ENCODE data around the gene SGMS2.

Gene SGMS2

DNA sequence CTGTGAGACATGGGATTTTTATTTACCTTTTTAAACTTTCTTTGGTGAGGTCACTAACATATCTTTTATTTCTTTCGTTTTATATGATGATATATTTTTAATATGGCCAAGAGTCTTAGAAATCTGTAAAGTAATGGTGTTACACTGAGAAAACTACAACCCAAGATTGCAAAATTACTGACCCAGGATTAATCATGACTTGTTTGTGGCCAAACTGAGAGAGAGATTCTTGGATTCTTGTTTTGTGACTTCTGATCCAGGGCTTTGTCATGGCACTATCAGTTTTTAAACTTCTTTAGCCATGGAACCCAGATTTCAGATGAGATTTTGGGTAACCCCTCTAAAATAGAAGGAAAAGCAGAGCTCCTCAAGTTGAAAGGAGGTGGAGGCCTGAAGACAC, 42.0 kb downstream of the SGMS2 start:
- no peak for TF ChIP-seq EZH2phosphoT487 (IDR thresholded peaks at IDR 0.05; ENCODE audit: low read length)
- TF ChIP-seq EZH2 (optimal IDR thresholded peaks at IDR 0.05; ENCODE audit: low read depth, low read length) = no peak
- TF ChIP-seq, protein P1, sequence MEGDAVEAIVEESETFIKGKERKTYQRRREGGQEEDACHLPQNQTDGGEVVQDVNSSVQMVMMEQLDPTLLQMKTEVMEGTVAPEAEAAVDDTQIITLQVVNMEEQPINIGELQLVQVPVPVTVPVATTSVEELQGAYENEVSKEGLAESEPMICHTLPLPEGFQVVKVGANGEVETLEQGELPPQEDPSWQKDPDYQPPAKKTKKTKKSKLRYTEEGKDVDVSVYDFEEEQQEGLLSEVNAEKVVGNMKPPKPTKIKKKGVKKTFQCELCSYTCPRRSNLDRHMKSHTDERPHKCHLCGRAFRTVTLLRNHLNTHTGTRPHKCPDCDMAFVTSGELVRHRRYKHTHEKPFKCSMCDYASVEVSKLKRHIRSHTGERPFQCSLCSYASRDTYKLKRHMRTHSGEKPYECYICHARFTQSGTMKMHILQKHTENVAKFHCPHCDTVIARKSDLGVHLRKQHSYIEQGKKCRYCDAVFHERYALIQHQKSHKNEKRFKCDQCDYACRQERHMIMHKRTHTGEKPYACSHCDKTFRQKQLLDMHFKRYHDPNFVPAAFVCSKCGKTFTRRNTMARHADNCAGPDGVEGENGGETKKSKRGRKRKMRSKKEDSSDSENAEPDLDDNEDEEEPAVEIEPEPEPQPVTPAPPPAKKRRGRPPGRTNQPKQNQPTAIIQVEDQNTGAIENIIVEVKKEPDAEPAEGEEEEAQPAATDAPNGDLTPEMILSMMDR (IDR thresholded peaks at IDR 0.05; ENCODE audit: low read length) = no peak
- Histone ChIP-seq H3K9me3 (replicated peaks; ENCODE audit: insufficient read depth, low read length) (no peaks in the 10 kb centered on the region), H3K27me3 (replicated peaks; ENCODE audit: insufficient read depth, low read length) (no peaks in the 10 kb centered on the region), H2AFZ (ENCODE audit: low read length) (no peak overlapping the region), H3K4me2 (ENCODE audit: low read depth, low read length) (no peak overlapping the region), H3K4me3 (ENCODE audit: low read length) (no peak overlapping the region), H3K27ac (ENCODE audit: low read length) (no peak overlapping the region), H3K4me1 (ENCODE audit: low read length) (no peaks in the 10 kb centered on the region), H3K36me3 (replicated peaks; ENCODE audit: insufficient read depth, low read length) (no peaks in the 10 kb centered on the region), H3K79me2 (ENCODE audit: low read length) (no peaks in the 10 kb centered on the region), H4K20me1 (ENCODE audit: insufficient read depth, low read length) (no peaks in the 10 kb centered on the region), H3K9me2 (replicated peaks; ENCODE audit: insufficient read depth, low read length) (no peaks in the 10 kb centered on the region), H3K9ac (ENCODE audit: low read length) (no peak overlapping the region), H3F3A (ENCODE audit: insufficient read depth, low read length) (no peaks in the 10 kb centered on the region)
- DNase-seq = no peak

DNA sequence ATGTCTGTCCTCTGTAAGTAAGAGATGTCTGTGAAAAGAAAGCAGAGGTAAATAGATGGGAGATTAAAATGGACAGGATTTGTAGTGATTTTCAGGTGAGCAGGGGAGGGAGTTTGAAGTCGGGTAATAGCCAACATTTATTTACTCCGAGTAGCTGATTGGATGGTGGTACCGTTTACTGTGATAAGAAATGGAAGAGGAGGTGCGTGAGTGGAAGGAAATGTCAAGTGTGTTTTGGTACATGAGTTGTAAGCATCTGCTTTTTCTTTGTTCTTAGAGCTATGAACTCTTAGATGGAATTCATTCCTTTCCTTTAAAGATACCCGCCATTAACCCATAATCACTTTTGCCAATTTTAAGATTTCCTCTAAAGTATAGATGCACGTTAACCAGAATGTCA, 45.5 kb downstream of the SGMS2 start:
- H4K20me1 ChIP-seq (ENCODE audit: insufficient read depth, low read length) = no peaks in the 10 kb centered on the region
- no peaks in the 10 kb centered on the region for H3K79me2 ChIP-seq (ENCODE audit: low read length)
- no peak overlapping the region for H3K4me2 ChIP-seq (ENCODE audit: low read depth, low read length)
- no peaks in the 10 kb centered on the region for H3K27me3 ChIP-seq (replicated peaks; ENCODE audit: insufficient read depth, low read length)
- no peaks in the 10 kb centered on the region for H3K4me1 ChIP-seq (ENCODE audit: low read length)
- H3K9me3 ChIP-seq (replicated peaks; ENCODE audit: insufficient read depth, low read length) = no peaks in the 10 kb centered on the region
- H3K36me3 ChIP-seq (replicated peaks; ENCODE audit: insufficient read depth, low read length) = no peaks in the 10 kb centered on the region
- TF ChIP-seq, protein P1 (IDR thresholded peaks at IDR 0.05; ENCODE audit: low read length) = no peak
- TF ChIP-seq EZH2phosphoT487 (IDR thresholded peaks at IDR 0.05; ENCODE audit: low read length) (no peak), EZH2 (optimal IDR thresholded peaks at IDR 0.05; ENCODE audit: low read depth, low read length) (no peak)
- DNase-seq = no peak
- no peak overlapping the region for H3K4me3 ChIP-seq (ENCODE audit: low read length)
- no peak overlapping the region for H3K27ac ChIP-seq (ENCODE audit: low read length)
- no peaks in the 10 kb centered on the region for H3K9me2 ChIP-seq (replicated peaks; ENCODE audit: insufficient read depth, low read length)
- H2AFZ ChIP-seq (ENCODE audit: low read length) = no peak overlapping the region
- no peaks in the 10 kb centered on the region for H3F3A ChIP-seq (ENCODE audit: insufficient read depth, low read length)
- H3K9ac ChIP-seq (ENCODE audit: low read length) = no peak overlapping the region

DNA sequence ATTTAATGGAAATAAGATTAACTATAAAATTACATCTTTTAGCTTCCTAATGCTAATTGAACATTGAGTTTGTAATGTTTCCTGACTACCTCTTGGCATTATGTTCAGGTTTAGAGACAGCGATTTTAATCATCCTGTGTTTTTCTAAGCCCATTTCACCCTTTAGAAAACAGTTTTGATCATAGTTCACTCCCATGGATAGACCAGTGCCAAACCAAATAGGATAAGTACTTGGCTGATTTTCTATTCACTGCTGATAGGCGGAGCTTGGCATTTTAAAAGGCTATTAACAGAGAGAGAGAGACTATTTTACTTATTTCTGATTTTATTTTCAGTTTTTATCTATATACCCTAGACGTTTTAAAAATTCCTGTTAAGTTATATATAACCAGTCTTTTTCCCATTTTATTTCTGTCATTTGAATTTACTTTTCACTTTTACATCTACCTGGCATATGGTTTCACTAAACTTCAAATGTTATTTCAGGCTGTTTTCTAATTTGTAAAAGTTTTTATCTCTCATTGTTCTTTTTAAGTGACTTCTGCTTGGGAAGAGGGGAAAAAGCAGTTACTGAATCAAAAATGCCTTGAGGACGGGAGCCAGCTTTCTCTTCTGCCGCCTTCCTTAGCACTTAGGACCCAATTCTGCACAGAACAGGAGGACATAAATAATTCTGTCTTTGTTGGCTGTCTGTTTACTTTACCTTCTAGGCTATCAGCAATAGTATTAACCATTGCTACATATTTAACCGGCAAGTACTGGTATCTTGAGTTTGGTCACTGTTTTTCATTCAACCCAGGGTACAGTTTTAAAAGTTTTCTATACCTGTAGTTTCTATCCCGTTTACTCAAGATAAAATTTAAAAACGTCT, 46.4 kb downstream of the SGMS2 start:
- no peak for DNase-seq
- no peaks in the 10 kb centered on the region for H3F3A ChIP-seq (ENCODE audit: insufficient read depth, low read length)
- H3K4me1 ChIP-seq (ENCODE audit: low read length) = no peaks in the 10 kb centered on the region
- H3K9me2 ChIP-seq (replicated peaks; ENCODE audit: insufficient read depth, low read length) = no peaks in the 10 kb centered on the region
- no peak overlapping the region for H3K4me2 ChIP-seq (ENCODE audit: low read depth, low read length)
- no peaks in the 10 kb centered on the region for H4K20me1 ChIP-seq (ENCODE audit: insufficient read depth, low read length)
- no peaks in the 10 kb centered on the region for H3K36me3 ChIP-seq (replicated peaks; ENCODE audit: insufficient read depth, low read length)
- H3K27ac ChIP-seq (ENCODE audit: low read length) = no peak overlapping the region
- H3K9me3 ChIP-seq (replicated peaks; ENCODE audit: insufficient read depth, low read length) = no peaks in the 10 kb centered on the region
- no peaks in the 10 kb centered on the region for H3K79me2 ChIP-seq (ENCODE audit: low read length)
- H2AFZ ChIP-seq (ENCODE audit: low read length) = no peak overlapping the region
- TF ChIP-seq EZH2 (optimal IDR thresholded peaks at IDR 0.05; ENCODE audit: low read depth, low read length) = no peak
- TF ChIP-seq EZH2phosphoT487 (IDR thresholded peaks at IDR 0.05; ENCODE audit: low read length) = no peak
- TF ChIP-seq, protein P1 (IDR thresholded peaks at IDR 0.05; ENCODE audit: low read length) = no peak
- no peak overlapping the region for H3K4me3 ChIP-seq (ENCODE audit: low read length)
- H3K27me3 ChIP-seq (replicated peaks; ENCODE audit: insufficient read depth, low read length) = no peaks in the 10 kb centered on the region
- no peak overlapping the region for H3K9ac ChIP-seq (ENCODE audit: low read length)
